ENCODE measurements around the gene CAPS2.
"Not testable (repeated sequence)": the region's sequence is repeated elsewhere in the genome, so short reads cannot be mapped to it uniquely, and the experiment has no call there.

The CAPS2 gene

GRCh38 chr12:75360920-75361319, 30.8 kb upstream of the CAPS2 start:
- in situ Hi-C loops (cut with MboI; ENCODE audit: low sequenced_read_pairs, unreplicated experiment), result no loop called here

GRCh38 chr12:75354011-75354410, 23.9 kb upstream of the CAPS2 start:
- in situ Hi-C loops (cut with MboI; ENCODE audit: low sequenced_read_pairs, unreplicated experiment), result no loop called here
- no peak for DNase-seq (ENCODE audit: low spot score)
- no peak for TF ChIP-seq CTCF (IDR thresholded peaks at IDR 0.05; ENCODE audit: borderline replicate concordance, control extremely low read depth, extremely low read depth, insufficient read depth, missing control alignments)

More at GRCh38 chr12:75360920-75361319, 30.8 kb upstream of the CAPS2 start:
- DNase-seq (ENCODE audit: low spot score), result no peak
- TF ChIP-seq CTCF (IDR thresholded peaks at IDR 0.05; ENCODE audit: borderline replicate concordance, control extremely low read depth, extremely low read depth, insufficient read depth, missing control alignments), result no peak

- in situ Hi-C loops (cut with MboI; ENCODE audit: low sequenced_read_pairs, unreplicated experiment), result no loop called here
- no peak for TF ChIP-seq CTCF (IDR thresholded peaks at IDR 0.05; ENCODE audit: borderline replicate concordance, control extremely low read depth, extremely low read depth, insufficient read depth, missing control alignments)
- no peak for DNase-seq (ENCODE audit: low spot score)
These were observed 20.3 kb upstream of the CAPS2 start for GRCh38 chr12:75350413-75350812.

GRCh38 chr12:75349946-75350345, 19.8 kb upstream of the CAPS2 start:
- in situ Hi-C loops (cut with MboI; ENCODE audit: low sequenced_read_pairs, unreplicated experiment), result loop anchor here (25.0 kb wide), 1 partner anchor 687 kb away; the partner anchor contains the start of gene PHLDA1
- DNase-seq (ENCODE audit: low spot score), result no peak
- no peak for TF ChIP-seq CTCF (IDR thresholded peaks at IDR 0.05; ENCODE audit: borderline replicate concordance, control extremely low read depth, extremely low read depth, insufficient read depth, missing control alignments)

GRCh38 chr12:75346215-75346614, 16.1 kb upstream of the CAPS2 start:
- in situ Hi-C loops (cut with MboI; ENCODE audit: low sequenced_read_pairs, unreplicated experiment), result loop anchor here (25.0 kb wide), 1 partner anchor 691 kb away; the partner anchor contains the start of gene PHLDA1
- DNase-seq (ENCODE audit: low spot score), result not testable (repeated sequence)

GRCh38 chr12:75345531-75345930, 15.4 kb upstream of the CAPS2 start:
- no peak for TF ChIP-seq CTCF (IDR thresholded peaks at IDR 0.05; ENCODE audit: borderline replicate concordance, control extremely low read depth, extremely low read depth, insufficient read depth, missing control alignments)
- no peak for DNase-seq (ENCODE audit: low spot score)
- in situ Hi-C loops (cut with MboI; ENCODE audit: low sequenced_read_pairs, unreplicated experiment), result loop anchor here (25.0 kb wide), 1 partner anchor 692 kb away; the partner anchor contains the start of gene PHLDA1

GRCh38 chr12:75341873-75342272, 11.7 kb upstream of the CAPS2 start:
- no peak for DNase-seq (ENCODE audit: low spot score)
- in situ Hi-C loops (cut with MboI; ENCODE audit: low sequenced_read_pairs, unreplicated experiment), result loop anchor here (25.0 kb wide), 1 partner anchor 695 kb away; the partner anchor contains the start of gene PHLDA1
- no peak for TF ChIP-seq CTCF (IDR thresholded peaks at IDR 0.05; ENCODE audit: borderline replicate concordance, control extremely low read depth, extremely low read depth, insufficient read depth, missing control alignments)

Measured in GM13976 (cell line).